ENCODE data around the gene CYB561.
A peak's percentile ranks its signal among the peaks of the same experiment; 100 is the strongest.

The CYB561 gene, protein sequence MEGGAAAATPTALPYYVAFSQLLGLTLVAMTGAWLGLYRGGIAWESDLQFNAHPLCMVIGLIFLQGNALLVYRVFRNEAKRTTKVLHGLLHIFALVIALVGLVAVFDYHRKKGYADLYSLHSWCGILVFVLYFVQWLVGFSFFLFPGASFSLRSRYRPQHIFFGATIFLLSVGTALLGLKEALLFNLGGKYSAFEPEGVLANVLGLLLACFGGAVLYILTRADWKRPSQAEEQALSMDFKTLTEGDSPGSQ
- 68.3 to 81.8 reads per million in 2 donors for total RNA-seq

DNA sequence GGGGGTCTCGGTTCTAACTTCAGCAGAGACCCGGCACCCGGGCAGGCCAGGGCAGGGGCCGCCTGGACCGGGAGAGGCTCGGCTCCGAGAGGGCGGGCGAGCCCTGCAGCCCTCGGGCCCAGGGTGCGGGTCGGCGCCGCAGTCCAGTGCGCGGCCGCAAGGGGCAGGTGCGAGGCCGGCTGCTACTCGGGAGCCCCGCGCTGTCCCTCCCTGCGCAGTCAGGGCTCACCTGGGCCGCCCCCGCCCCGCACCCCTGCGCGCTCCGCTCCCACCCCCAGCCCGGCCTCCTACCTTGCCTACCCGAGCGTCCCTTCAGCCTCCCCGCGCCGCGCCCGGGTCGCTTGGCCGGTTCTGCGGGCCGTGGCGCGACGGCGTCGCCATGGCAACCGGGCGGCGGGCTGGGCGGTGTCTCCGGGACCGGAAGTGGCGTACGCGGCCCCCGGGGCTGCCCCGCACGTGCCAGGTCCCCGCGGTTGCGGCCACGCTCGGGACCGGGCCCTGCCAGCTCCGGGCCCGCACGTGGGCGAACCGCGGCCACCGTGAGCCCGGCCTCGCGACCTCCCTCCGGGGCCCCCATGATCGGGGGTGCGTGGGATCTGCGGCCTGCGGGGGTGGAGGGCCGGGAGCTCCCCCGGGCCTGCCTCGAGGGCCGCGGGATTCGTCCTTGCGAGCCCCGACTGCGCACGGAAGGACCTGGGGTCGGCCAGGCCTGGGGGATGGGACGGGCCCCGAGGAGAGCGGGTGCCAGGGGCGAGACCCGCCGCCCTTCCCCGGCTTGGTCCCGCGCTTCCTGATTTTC lies at the start of gene CYB561:
TSS of gene CYB561 (minus strand) at position 353 of the 799 bp plus-strand sequence. CDS start 8,759 bp downstream, outside the sequence.
- peak; percentile 65 for DNase-seq

DNA sequence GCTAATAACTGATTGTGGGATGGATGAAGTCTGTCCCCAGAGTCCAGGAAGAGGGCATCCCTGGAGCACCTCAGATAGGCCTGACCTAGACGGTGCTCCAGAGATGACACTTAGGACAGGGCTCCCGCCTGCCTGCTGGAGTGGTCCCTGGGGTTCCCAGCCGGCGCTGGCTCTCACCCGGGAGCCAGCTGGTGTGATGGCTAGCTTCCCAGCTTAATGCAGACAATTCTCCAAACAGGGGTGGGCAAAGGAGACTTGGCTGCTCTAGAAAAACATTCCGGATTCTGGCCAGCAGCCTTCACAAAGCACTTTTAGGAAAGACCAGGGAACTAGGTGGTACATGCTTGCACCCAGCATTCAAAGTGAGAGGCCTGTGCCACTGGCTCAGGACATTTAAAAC lies 49.4 kb upstream of the CYB561 start:
- DNase-seq = no peak

DNA sequence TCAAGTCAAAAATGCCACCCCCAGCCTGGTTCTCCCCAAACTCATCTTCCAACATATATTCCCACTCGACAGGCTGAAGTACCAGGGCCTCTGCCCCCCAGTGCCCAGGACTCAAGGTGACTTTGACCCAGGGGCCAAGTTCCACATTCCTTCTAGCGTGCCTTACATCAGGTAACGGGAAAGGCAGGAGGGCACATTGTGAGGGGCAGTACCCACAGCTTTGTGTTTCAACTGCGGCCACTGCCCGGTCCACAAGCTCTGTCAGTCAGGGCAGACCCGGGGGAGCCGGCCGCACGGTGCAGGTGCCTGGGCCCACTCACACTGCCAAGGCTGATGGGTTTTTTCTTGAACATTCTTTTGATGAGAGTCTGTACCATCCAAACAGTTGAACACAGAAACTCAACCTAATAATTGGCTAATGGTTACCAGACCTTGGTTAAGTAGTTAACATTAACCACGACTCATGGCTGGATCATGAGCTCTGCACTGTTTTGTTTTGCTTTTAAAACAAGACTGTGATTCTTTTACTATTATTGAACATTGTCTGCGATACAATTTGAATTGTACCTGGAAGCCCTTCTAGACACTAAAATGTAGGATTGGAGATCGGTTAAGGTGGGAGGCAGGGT lies 48.3 kb upstream of the CYB561 start:
- no peak for DNase-seq

DNA sequence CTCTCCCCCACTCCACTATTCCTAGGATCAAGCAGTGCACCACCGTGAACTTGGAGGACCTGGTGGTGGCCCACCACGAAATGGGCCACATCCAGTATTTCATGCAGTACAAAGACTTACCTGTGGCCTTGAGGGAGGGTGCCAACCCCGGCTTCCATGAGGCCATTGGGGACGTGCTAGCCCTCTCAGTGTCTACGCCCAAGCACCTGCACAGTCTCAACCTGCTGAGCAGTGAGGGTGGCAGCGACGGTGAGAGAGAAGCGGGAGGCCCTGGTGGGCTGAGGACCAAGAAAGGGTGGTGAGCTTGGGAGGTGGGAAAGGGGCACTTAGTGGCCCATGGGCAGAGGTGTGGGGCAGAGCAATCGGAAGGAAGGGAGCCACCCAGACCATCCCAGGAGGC lies 47.3 kb upstream of the CYB561 start:
- no peak for DNase-seq

DNA sequence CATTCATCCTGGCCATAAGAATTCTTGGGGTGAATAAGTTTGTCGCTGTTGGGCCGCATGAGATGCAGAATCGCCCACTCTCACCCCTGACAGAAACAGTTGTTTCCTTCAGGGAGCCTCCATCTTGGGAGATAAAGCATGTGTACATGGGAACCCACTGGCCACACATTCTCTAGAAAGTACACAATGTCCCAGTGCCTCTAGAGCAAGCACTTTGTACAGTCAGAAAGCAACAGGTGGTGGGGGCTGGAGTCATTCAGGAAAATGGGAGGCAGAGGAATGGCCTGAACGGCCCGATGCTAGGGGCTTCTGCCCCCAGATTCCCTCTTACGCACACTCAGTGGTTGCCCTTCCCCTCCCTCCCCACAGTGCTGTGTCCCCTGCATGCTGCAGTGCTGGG lies 46.8 kb upstream of the CYB561 start:
- no peak for DNase-seq

DNA sequence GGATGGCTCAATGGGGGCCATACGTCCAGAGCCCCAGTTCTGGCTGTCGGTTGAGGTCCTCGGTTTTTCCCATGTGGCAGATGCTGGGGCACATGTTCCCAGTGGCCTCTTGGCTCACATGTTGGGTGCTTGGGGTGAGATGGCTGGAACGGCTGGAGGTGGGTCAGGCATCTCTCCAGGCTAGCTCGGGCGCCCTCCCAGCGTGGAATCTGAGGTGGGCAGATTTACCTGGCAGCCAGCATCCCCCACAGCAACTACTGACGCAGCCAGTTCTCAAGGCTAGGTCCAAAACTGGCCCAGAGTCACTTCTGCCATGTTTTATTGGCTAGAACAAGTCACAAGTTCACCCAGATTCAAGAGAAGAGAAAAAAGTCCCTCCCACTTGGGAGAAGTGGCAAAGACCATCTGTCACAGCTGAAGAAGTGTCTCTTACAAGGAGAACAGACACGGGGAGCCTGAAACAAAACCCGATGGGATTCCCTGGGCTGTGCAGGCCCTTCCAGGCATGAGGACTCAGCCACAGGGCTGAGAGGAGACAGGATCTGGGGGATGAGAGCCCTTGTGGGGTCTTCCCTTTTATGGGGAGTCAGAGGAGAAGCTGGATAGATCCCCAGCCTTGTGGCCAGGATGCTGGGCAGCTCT lies 46.0 kb upstream of the CYB561 start:
- no peak for DNase-seq

DNA sequence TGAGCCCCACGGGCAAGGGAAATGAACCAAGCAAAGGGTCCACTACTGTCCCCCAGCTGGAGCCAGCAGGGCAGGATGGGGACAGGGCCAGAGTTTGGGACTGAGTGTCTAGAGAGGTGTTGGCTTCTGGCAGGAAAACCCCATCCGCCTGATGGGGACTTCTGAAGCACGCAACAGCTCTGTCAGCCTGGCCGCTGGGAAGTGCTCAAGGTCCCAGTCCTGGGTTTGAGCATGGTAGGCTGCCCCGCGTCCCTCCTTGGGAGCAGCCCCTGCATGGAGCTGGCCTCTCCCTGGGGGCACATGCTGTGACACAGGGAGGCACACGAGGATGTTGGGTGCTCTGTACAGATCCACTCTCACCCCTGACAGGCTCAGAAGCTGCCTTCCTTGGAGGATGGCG lies 45.3 kb upstream of the CYB561 start:
- DNase-seq = no peak

DNA sequence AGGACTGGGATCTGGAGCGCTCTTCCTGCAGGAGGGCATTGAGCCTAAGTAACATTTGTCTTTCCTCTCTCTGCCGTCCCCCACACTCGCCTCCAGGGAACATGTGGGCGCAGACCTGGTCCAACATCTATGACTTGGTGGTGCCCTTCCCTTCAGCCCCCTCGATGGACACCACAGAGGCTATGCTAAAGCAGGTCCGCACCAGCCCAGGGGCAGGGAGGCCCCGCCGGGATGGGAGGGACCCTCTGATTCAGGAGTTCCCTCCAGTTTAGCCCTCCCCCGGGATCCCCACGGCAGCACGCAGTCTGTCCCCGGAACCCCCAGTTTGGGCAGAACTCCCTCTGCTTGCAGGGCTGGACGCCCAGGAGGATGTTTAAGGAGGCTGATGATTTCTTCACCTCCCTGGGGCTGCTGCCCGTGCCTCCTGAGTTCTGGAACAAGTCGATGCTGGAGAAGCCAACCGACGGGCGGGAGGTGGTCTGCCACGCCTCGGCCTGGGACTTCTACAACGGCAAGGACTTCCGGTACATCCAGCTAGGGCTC lies 44.8 kb upstream of the CYB561 start:
- DNase-seq = no peak

DNA sequence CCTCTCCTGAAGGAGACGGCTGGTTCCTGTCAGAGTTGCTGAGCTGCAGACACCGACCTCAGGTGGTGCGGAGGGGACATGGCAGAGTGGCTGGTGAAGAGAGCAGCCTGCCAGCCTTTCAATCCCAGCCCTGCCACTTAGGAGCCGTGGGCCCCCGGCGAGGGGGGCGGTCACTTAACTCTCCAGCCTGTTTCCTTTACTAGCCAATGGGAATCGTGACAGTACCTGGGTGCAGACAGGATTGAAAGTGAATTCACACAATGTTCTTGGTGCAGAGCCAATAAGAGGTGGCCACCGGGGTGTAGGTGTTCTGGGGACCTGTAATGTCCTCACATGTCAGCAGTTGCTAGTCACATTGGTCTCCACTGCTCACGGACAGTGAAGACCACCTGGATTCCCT lies 44.2 kb upstream of the CYB561 start:
- no peak for DNase-seq

DNA sequence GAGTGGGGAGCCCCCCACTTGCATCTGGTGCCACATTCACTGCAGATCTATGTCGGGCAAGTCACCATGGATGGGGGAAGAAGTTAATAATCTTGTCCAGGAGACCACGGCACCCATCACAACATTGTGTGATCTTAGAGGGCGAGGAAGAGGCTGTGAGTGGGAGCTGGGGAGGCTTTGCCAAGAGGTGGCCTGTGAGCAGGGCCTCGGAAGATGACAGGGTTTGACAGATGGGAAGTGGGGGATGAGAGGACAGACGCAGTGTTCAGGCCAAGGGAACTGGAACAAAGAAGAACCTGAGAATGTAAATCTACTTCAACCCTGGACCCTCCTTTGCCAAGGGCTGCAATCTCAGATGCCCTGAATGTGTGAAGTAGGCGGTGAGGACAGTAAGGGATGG lies 43.2 kb upstream of the CYB561 start:
- DNase-seq = no peak

DNA sequence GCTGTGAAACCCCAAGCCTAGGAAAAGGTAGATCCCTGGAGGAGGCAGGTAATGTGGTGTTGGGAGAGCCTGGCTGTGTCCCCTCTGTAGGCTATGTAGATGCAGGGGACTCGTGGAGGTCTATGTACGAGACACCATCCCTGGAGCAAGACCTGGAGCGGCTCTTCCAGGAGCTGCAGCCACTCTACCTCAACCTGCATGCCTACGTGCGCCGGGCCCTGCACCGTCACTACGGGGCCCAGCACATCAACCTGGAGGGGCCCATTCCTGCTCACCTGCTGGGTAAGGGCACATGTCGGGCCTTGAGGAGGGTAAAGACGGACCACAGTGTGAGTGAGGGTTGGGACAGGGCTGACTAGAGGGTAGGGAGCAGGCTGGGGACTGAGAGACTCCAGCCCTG lies 42.7 kb upstream of the CYB561 start:
- no peak for DNase-seq

DNA sequence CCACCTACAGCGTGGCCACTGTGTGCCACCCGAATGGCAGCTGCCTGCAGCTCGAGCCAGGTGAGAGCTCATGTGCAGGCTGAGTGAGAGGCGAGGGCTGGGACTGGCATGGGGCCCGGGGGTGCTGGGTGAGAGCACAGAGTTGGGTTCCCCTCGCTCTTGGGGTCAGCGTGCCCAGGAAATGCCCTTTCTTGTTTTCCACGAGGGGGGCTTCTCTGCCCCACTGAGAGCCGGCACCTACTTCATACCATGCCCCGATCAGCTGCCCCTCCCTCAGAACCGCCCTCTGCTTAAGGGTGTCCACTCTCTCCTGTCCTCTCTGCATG lies 40.9 kb upstream of the CYB561 start:
- DNase-seq = no peak

DNA sequence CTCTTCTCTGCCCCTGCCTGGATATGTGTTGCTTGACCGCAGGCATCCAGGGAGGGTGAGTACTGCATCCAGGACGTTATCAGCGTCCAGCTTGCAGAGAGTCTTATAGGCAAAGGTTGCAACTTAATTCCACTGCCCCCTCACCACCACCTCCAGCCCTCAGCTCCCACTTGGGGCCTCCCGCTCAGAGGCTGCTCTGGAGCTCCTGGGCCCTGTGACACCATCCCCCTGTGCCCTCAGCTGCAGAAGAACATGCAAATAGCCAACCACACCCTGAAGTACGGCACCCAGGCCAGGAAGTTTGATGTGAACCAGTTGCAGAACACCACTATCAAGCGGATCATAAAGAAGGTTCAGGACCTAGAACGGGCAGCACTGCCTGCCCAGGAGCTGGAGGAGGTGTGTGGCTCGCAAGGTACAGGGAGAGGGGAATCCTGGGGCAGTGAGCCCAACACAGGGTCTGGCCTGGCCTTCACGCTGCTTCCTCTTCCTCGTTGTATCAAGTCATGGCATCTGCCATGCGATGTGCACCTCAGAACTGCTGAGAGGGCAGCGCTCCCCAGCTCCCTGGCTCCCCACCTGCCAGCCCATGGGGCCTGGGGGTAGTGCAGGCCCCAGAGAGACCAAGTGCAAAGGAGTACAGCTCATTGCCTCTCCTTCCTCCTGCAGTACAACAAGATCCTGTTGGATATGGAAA lies 40.4 kb upstream of the CYB561 start:
- no peak for DNase-seq

DNA sequence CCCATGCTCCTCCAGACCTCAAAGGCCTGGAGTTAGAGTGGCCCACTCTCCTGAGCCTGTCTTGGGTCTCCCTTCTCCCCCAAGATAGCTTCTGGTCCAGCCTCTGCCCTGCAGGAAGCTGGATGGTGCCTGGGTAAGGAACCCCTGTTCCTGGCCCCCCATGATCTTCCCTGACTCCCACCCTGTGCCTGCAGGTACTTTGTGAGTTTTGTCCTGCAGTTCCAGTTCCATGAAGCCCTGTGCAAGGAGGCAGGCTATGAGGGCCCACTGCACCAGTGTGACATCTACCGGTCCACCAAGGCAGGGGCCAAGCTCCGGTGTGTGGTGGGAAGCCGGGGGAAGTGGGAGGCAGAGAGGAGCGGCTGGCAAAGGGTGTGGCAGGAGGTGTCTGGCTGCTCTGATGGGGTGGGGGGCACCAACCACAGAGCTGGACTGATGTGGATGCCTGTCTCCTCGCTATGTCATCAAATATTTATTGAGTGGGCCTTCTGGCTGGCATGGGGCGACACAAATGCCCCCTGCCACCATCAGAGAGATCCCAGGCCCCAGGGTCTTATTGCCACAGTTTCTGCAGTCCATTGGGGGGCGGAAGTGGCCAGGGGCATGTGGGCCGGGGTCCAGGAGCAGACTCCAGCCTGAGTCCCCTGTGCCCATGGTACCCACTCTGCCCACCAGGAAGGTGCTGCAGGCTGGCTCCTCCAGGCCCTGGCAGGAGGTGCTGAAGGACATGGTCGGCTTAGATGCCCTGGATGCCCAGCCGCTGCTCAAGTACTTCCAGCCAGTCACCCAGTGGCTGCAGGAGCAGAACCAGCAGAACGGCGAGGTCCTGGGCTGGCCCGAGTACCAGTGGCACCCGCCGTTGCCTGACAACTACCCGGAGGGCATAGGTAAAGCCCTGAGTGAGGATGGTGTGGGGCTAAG lies 37.8 kb upstream of the CYB561 start:
- no peak for DNase-seq

DNA sequence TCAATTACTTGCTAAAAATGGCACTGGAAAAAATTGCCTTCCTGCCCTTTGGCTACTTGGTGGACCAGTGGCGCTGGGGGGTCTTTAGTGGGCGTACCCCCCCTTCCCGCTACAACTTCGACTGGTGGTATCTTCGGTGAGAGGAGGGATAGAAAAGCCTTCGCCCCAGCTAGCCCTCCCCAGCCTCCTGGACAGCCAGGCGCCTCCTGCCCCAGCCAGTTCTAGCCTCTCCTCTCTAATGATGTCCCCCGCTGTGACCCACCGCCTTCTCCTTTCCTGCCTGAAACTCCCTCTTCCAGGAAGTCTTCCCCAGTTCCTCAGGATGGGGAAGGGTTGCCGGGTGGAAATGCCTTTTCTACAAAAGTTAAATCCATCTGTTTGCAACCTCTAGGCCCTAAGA lies 36.9 kb upstream of the CYB561 start:
- DNase-seq = no peak

DNA sequence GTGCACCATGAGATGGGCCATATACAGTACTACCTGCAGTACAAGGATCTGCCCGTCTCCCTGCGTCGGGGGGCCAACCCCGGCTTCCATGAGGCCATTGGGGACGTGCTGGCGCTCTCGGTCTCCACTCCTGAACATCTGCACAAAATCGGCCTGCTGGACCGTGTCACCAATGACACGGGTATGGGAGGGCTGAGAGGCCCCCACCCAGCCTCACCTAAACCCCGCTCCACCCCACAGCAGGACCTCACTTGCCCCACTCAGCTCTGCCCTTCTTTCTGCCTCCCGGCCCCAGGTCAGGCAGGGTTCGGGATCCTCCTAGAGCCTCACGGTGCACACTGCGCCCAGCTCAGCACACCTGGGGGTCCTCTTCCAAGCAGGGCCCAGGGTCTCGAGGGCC lies 36.4 kb upstream of the CYB561 start:
- DNase-seq = no peak

DNA sequence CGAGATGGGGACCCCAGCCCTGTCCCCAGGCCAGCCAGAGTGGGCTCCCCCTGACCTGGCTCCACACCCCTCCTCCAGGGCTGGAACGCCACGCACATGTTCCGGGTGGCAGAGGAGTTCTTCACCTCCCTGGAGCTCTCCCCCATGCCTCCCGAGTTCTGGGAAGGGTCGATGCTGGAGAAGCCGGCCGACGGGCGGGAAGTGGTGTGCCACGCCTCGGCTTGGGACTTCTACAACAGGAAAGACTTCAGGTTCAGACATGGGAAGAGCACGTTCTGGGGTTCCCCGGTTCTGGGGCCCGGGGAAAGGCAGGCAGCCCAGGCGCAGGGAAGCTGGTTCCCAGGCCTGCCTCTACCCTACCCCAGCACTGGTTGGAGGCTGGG lies 35.4 kb upstream of the CYB561 start:
- DNase-seq = no peak

DNA sequence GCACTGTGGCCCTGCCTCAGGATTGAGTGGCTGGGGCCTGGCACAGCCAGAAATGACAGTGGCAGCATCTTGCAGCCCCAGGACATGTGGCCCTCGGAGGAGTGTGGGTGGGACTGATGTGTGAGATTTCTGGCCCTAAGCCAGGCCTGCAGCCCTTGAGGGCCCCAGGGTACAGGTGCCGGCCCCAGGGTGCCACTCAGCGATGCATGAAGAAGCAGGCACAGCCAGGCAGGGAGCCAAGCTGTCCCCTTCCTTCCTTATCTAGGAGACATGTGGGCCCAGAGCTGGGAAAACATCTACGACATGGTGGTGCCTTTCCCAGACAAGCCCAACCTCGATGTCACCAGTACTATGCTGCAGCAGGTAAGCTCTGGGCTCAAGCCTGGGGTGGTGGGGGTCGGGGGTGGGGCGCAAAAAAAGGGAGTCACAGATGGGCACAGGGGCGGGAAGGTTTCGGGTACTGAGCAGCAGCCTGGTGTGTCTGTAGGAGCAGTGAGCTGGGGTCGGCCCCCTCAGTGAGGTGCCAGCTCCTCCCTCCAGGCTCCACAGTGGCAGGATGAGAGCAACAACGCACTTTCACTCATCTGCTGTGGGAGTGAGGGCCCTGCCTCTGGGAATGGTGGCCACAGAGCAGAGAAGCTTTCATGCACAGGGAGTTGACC lies 34.9 kb upstream of the CYB561 start:
- no peak for DNase-seq

DNA sequence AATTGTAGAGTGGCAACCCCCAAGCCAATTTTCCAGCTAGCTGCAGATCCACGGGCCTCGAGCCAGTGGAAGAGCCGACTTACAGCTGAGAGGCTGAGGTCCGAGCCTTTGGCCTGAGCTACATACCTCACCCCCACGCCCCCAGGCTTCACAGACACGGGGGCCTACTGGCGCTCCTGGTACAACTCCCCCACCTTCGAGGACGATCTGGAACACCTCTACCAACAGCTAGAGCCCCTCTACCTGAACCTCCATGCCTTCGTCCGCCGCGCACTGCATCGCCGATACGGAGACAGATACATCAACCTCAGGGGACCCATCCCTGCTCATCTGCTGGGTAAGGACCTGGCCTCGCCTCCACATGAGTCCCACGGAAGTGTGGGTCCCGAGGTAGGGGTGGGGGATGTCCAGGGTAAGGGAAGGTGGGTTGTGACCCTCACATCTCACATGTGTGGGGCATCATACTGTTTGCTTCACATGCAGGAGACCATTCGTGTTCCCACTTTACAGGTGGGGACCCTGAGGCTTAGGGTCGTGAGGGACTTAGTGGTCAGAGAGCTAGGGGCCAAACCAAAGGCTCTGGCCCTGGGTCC lies 34.2 kb upstream of the CYB561 start:
- DNase-seq = no peak

DNA sequence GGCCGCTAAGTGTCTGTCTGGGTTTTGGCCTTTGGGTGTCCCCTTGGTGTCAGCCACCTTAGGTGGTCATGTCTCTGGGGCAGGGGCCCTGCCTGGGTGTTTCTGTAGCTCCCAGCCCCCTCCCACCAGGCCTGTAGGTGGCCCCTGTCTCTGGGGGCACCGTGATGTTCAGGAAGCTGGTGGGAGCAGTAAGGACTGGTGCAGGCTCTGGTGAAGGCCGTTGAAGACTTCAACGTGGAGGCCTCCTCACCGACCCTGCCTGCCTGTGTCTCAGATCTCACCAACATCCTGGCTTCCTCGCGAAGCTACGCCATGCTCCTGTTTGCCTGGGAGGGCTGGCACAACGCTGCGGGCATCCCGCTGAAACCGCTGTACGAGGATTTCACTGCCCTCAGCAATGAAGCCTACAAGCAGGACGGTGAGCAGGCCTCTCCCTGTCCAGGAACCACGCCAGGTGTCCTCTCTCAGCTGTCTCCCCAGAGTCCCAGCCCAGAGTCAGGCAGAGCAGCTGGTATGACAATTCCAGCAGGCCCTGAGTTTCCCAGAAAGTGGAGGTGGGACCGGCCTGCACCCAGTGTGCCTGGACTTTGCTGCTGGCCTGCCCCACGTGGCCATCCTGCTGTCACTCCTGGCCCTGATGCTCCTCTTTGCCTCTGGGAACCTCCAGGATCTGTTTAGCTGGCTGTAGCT lies 33.5 kb upstream of the CYB561 start:
- DNase-seq = no peak

Data from T-helper 9 cell (primary cell).